Lung microvascular endothelial cell (primary cell): ENCODE measurements around the gene SAA2. TPM values are rescaled to one million over a fixed set of nuclear protein-coding genes. Genes with fewer than 3 reads are reported as not detected.
"Not testable (repeated sequence)": the region's sequence is repeated elsewhere in the genome, so short reads cannot be mapped to it uniquely, and the experiment has no call there.

Experiments used
- DNase-seq, 2 donors: peaks; one replicate each; pipeline versions ENCODE4 v3.0.0 to v3.0.0-alpha.2; 2010; ENCODE audit warnings: low read depth in 2 of 2
- total RNA-seq: library from RNA; depleted of rRNA; stranded (reverse); fragments of >200 nt; gene quantifications from 2 replicates; pipeline ENCODE4 v1.2.1, GENCODE V29; 2014

The SAA2 gene
- total RNA-seq, 1 donor from 2014 or later = not detected

- DNase-seq = no peak
Observed at GRCh38 chr11:18253233-18253632, 4.8 kb upstream of the SAA2 start.

GRCh38 chr11:18247191-18247581 lies 1.3 kb downstream of the SAA2 start:
- not testable (repeated sequence) for DNase-seq

GRCh38 chr11:18246379-18247190 lies 1.9 kb downstream of the SAA2 start:
- DNase-seq = not testable (repeated sequence)

GRCh38 chr11:18245396-18245795 lies 3.1 kb downstream of the SAA2 start:
- no peak for DNase-seq

- peak; percentile 46 to 80 for DNase-seq
Observed at GRCh38 chr11:18243783-18244362, 4.6 kb downstream of the SAA2 start.

GRCh38 chr11:18239655-18240054 lies 8.8 kb downstream of the SAA2 start:
- DNase-seq = no peak

- DNase-seq = no peak
Observed at GRCh38 chr11:18236664-18237356, 11.7 kb downstream of the SAA2 start, which contains the start of gene SAA4. TSS of gene SAA4 (minus strand) at chr11:18236802. CDS start at chr11:18235926, 876 bp downstream.

GRCh38 chr11:18235394-18236334 lies 12.8 kb downstream of the SAA2 start:
- no peak for DNase-seq

- no peak for DNase-seq
Observed at GRCh38 chr11:18233912-18234311, 14.6 kb downstream of the SAA2 start.

GRCh38 chr11:18230859-18231258 lies 17.6 kb downstream of the SAA2 start:
- DNase-seq = no peak

GRCh38 chr11:18229501-18229900 lies 19.0 kb downstream of the SAA2 start:
- DNase-seq = no peak

GRCh38 chr11:18225913-18226312 lies 22.6 kb downstream of the SAA2 start:
- no peak for DNase-seq

- DNase-seq = no peak
Observed at GRCh38 chr11:18223591-18224387, 24.7 kb downstream of the SAA2 start.

GRCh38 chr11:18222814-18223421 lies 25.6 kb downstream of the SAA2 start:
- DNase-seq = no peak

- no peak for DNase-seq
Observed at GRCh38 chr11:18221274-18221876, 27.1 kb downstream of the SAA2 start.

- DNase-seq = no peak
Observed at GRCh38 chr11:18209058-18209457, 39.4 kb downstream of the SAA2 start.

GRCh38 chr11:18204771-18205170 lies 43.7 kb downstream of the SAA2 start:
- no peak for DNase-seq

GRCh38 chr11:18204220-18204619 lies 44.2 kb downstream of the SAA2 start:
- no peak for DNase-seq

- DNase-seq = peak; percentile 35 to 40
Observed at GRCh38 chr11:18203723-18204122, 44.7 kb downstream of the SAA2 start.

- not testable (repeated sequence) for DNase-seq
Observed at GRCh38 chr11:18197738-18198137, 50.7 kb downstream of the SAA2 start.
